Activated CD4-positive, alpha-beta T cell treated with anti-CD3 and anti-CD28 coated beads, Interleukin-10, Interleukin-2, amounts not matched to agents 100 ng/mL and 50 ng/mL, durations not matched to agents 16 hours and 8 hours (primary cell): Measurements from ENCODE around the gene LHFPL3.

ENCODE experiments used
- DNase-seq: peaks from one replicate; pipeline ENCODE4 v3.0.0-alpha.2; 2020

LHFPL3 gene

DNA sequence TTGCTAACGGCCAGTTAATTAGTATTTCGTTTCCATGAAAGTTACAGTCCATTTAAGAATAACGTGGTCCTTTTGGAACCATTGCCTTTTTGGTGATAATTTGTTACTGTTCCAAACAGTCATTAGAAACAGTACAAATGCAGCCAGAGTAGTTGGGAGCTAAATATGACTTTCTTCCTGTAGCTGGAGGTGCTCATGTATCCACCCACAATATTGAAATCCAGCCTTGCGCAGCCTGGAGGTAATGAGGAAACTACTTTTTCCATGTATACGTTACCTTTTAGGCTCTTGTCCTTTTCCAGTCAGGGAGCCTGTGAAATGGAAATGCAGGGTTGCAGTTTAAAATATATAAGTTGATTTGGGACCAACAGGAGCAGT, 43.6 kb downstream of the LHFPL3 start:
- no peak for DNase-seq

GRCh38 chr7:104382616-104383015, 54.2 kb downstream of the LHFPL3 start:
- no peak for DNase-seq

- no peak for DNase-seq
Measured at GRCh38 chr7:104386943-104387342, 58.5 kb downstream of the LHFPL3 start.

- no peak for DNase-seq
Measured at GRCh38 chr7:104388222-104388621, 59.8 kb downstream of the LHFPL3 start.

GRCh38 chr7:104395162-104395561, 66.8 kb downstream of the LHFPL3 start:
- DNase-seq = no peak

DNA sequence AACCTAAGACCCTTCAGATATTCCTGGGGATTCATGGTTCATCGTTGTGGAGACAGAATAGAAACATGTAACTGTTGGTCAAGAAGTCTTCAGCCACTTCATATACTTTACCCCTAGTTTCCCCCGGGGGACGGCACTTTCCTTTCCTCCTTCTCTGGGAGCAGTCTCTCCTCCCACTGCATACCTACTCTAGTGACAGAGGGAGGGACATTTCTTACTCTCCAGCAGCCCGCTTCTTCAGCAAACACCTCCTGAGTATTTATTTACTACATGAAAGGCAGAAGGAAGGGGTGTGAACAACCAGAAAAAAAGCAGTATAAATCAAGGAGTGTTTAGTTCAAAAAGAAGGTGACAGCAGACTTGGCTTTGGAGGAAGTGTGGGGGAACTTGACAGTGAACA, 69.0 kb downstream of the LHFPL3 start:
- DNase-seq = no peak

GRCh38 chr7:104408371-104408770, 80.0 kb downstream of the LHFPL3 start:
- no peak for DNase-seq

GRCh38 chr7:104410742-104411141, 82.3 kb downstream of the LHFPL3 start:
- no peak for DNase-seq

GRCh38 chr7:104412911-104413310, 84.5 kb downstream of the LHFPL3 start:
- no peak for DNase-seq

- no peak for DNase-seq
Measured at GRCh38 chr7:104414216-104414615, 85.8 kb downstream of the LHFPL3 start.

- no peak for DNase-seq
Measured at GRCh38 chr7:104415700-104416099, 87.3 kb downstream of the LHFPL3 start.

DNA sequence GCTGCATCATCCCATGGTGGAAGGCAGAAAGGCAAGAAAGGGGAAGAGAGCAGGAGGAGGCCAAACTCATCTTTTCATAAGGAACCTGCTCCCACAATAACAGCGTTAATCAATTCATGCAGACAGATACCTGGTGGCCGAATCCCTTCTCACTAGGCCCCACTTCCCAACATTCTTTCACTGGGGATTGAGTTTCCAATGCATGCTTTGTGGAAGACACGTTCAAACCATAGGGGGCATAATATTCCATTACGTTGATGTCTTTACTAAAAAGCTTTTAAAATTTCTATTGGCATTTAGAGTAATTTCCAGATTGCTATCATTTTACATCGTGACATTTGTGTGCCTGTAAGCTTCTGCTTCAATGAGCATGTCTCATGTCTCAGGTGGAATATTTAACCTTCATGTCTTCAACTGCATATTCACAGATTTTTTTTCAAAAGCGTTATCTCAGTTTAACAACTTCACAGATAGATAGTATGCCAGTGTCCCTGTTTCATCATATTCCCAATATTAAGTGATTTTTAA, 88.5 kb downstream of the LHFPL3 start:
- no peak for DNase-seq

DNA sequence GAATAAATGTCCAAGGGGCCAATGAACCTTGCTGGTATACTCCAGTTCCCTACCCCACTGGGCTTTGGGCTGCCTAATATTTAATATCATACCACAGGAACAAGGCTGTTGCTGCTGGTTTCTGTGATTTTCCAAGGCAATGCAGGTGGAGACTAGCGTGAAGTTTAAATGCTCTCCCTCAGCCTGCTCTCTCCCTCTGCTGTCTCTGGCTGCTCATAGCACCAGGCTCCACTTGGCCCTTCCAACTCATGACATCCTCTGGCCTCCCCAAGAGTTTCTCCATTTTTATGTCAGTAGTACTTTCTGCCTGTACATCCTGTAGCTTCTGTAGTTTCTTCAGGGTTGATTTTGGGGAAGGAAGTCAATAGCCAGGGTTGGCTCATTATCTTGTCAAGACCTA, 103.5 kb downstream of the LHFPL3 start:
- no peak for DNase-seq

DNA sequence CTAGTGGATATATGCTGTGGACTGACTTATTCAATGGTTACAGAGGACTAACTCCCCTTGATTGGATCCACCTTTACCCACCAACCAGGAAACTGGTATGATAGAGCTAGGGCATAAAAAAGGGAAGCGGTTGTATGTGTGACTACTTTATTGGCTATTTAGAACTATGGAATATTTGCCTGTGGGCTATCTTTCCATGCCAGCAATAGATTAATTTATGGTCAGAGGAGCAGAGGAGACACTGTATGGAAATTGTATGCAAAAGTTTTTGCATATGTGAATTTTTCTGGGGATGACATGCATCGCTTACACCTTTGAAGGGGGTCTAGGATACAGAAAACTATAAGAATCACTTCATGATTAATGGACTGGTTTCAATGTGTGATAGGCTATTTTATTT, 105.7 kb downstream of the LHFPL3 start:
- DNase-seq = no peak

DNA sequence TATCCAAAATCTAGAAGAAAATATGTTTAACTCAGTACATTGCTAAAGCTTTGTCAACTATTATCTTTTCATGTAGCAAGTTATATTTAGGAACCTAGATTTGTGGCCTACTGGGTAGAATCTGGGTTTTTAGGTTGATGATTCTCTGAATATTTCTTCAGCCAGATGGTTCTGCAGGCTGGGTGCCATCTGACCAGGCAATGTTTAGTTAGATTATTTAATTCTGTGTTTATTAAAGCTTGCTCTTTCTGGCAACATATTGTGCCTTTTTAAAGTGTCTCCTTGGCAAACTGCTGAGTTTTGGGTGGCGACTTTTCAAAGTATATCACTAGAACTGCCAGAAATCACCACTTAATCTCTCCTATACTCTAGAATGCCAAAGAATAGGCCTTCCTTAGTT, 114.1 kb downstream of the LHFPL3 start:
- DNase-seq = no peak

GRCh38 chr7:104444017-104444416, 115.6 kb downstream of the LHFPL3 start:
- DNase-seq = no peak

GRCh38 chr7:104445393-104445792, 117.0 kb downstream of the LHFPL3 start:
- no peak for DNase-seq

- no peak for DNase-seq
Measured at GRCh38 chr7:104450861-104451260, 122.5 kb downstream of the LHFPL3 start.

GRCh38 chr7:104453190-104453589, 124.8 kb downstream of the LHFPL3 start:
- DNase-seq = no peak

GRCh38 chr7:104458875-104459274, 130.5 kb downstream of the LHFPL3 start:
- DNase-seq = no peak

DNA sequence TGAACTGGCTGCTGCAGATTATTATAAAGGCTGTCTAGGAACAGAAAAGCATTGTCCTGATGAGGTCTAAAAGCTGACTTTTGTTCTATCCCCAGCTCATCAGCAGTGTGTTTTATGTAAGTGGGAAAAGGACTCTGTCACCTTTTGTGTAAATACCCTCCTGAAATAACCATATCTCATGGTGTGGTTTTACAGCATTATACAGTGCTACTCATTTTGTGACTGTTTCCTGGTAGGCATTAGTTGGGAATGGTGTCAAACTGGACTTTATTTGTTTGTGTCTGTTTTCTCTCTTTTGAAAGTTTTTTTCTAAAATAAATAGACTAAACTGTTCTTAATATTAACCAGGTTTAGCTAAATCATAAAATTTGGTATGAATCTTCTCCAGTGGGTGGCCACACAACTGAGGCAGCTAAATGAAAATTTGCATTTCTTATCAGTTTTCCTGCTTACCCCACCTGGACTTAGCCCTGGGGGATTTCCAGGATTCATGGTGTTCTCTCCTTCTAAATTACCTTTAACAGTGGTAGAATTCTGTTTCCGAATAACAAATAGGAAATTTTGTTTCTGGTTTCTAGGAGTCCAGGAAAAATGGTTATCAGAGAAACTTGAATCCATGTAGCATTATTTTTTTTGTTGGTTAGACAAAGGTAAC, 140.9 kb downstream of the LHFPL3 start:
- DNase-seq = no peak

- no peak for DNase-seq
Measured at GRCh38 chr7:104480529-104480928, 152.1 kb downstream of the LHFPL3 start.

- no peak for DNase-seq
Measured at GRCh38 chr7:104482362-104483037, 154.1 kb downstream of the LHFPL3 start.

DNA sequence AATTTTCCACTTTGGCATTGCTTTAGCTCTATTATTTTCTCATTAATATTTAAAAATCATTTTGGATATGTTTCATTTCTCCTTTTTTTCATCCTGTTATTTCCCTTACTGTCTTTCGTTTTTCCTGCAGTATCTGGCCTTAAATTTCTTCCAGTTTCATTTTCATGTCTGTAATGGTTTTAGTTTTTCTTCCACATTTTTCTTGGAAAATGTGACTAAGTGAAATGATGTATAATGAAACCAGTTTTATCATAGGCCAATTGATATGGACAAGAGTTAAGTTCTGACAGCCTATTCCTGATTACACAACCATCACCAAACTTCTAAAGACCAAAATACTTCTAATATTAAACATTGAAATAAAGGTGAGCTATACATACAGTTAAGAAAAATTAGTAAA, 158.5 kb downstream of the LHFPL3 start:
- no peak for DNase-seq

GRCh38 chr7:104487642-104488041, 159.2 kb downstream of the LHFPL3 start:
- DNase-seq = no peak
